Esophagus (tissue), 2 donors: ENCODE measurements around the gene SUPT6H. TPM values are rescaled to one million over a fixed set of nuclear protein-coding genes. Genes with fewer than 3 reads are reported as not detected.

Source experiments
- polyA plus RNA-seq, 2 donors: library from polyadenylated mRNA; stranded (reverse); fragments of 200-250 nt; gene quantifications; one replicate each; pipeline ENCODE4 v1.2.3, GENCODE V29; 2013
- donor health status: healthy with polysubstance abuse.
- donor health status: Bipolar disorder and iron deficiency.

Gene SUPT6H
- polyA plus RNA-seq, 2 donors, result 21.4 to 29.2 TPM

Other genes starting within 250 kb of the SUPT6H start
- gene SLC13A2, start 188.6 kb upstream of the SUPT6H start, polyA plus RNA-seq, result under 1 TPM in 1 of 2 donors, not detected in 1; 0.02 TPM
- gene FOXN1, start 155.9 kb upstream of the SUPT6H start, polyA plus RNA-seq, result 10 to 100 TPM in 1 of 2 donors, 1 to 10 TPM in 1; 8.8 to 10.6 TPM
- gene UNC119, start 109.6 kb upstream of the SUPT6H start, polyA plus RNA-seq, result 10 to 100 TPM; 15.3 to 20.1 TPM
- 10 to 100 TPM in 1 of 2 donors, 1 to 10 TPM in 1; 9.8 to 30.7 TPM for gene PIGS, start 90.7 kb upstream of the SUPT6H start, polyA plus RNA-seq
- gene ALDOC, start 85.3 kb upstream of the SUPT6H start, polyA plus RNA-seq, result 10 to 100 TPM; 21.3 to 24.0 TPM
- gene SPAG5, start 63.2 kb upstream of the SUPT6H start, polyA plus RNA-seq, result 10 to 100 TPM; 11.6 to 19.7 TPM
- gene RSKR, start 48.0 kb upstream of the SUPT6H start, polyA plus RNA-seq, result 1 to 10 TPM; 2.0 to 6.7 TPM
- 10 to 100 TPM; 19.2 to 23.5 TPM for gene BLTP2, start 17.0 kb upstream of the SUPT6H start, polyA plus RNA-seq
- gene SDF2, start 299 bp upstream of the SUPT6H start, polyA plus RNA-seq, result 10 to 100 TPM; 20.7 to 40.6 TPM
- 1 to 10 TPM in 1 of 2 donors, under 1 TPM in 1; 0.59 to 2.0 TPM for gene PROCA1, start 49.7 kb downstream of the SUPT6H start, polyA plus RNA-seq
- 10 to 100 TPM; 31.5 to 42.2 TPM for gene RAB34, start 55.7 kb downstream of the SUPT6H start, polyA plus RNA-seq
- 1,000 to 10,000 TPM in 1 of 2 donors, 100 to 1,000 TPM in 1; 745 to 1,436 TPM for gene RPL23A, start 57.8 kb downstream of the SUPT6H start, polyA plus RNA-seq
- 10 to 100 TPM; 12.5 to 16.9 TPM for gene TLCD1, start 64.0 kb downstream of the SUPT6H start, polyA plus RNA-seq
- 1 to 10 TPM; 2.6 to 5.3 TPM for gene NEK8, start 66.6 kb downstream of the SUPT6H start, polyA plus RNA-seq
- gene TRAF4, start 81.8 kb downstream of the SUPT6H start, polyA plus RNA-seq, result 10 to 100 TPM; 30.0 to 34.6 TPM
- gene FAM222B, start 180.6 kb downstream of the SUPT6H start, polyA plus RNA-seq, result 1 to 10 TPM; 5.6 to 7.3 TPM
- gene ERAL1, start 192.8 kb downstream of the SUPT6H start, polyA plus RNA-seq, result 10 to 100 TPM; 24.0 to 32.4 TPM
- gene FLOT2, start 235.5 kb downstream of the SUPT6H start, polyA plus RNA-seq, result 10 to 100 TPM; 33.0 to 52.3 TPM
- 10 to 100 TPM in 1 of 2 donors, 1 to 10 TPM in 1; 9.4 to 15.6 TPM for gene DHRS13, start 240.9 kb downstream of the SUPT6H start, polyA plus RNA-seq